NCI-H2196 (cell line): ENCODE results near the gene ITGA3.
"Not testable (repeated sequence)": the region's sequence is repeated elsewhere in the genome, so short reads cannot be mapped to it uniquely, and the experiment has no call there.

Experiments
- DNase-seq: peaks from one replicate; lab custom pipeline; 2025; ENCODE audit not compliant: unreplicated experiment; lab: John Stamatoyannopoulos, UW

The ITGA3 gene

GRCh38 chr17:50051082-50051576, 4.8 kb upstream of the ITGA3 start:
- peak; percentile 26 for DNase-seq

DNA sequence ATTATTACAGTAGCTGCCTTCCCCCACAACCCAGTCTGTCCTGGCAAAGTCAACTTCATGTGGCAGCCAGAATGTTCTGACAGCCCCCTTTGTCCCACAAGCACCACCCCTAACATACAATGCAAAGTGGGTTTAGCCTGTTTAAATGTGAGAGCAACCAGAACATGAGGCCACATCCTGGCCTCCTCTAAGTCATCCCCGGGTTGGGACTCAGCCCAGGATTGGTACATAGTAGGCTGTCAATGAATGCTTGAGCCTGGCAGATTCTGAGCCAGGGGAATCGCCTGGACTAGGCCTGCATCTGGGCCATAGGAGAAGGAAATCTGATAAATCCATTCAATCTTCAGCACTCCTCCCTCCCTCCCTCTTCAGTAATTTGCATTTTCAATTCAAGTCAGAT, 4.3 kb upstream of the ITGA3 start:
- no peak for DNase-seq

DNA sequence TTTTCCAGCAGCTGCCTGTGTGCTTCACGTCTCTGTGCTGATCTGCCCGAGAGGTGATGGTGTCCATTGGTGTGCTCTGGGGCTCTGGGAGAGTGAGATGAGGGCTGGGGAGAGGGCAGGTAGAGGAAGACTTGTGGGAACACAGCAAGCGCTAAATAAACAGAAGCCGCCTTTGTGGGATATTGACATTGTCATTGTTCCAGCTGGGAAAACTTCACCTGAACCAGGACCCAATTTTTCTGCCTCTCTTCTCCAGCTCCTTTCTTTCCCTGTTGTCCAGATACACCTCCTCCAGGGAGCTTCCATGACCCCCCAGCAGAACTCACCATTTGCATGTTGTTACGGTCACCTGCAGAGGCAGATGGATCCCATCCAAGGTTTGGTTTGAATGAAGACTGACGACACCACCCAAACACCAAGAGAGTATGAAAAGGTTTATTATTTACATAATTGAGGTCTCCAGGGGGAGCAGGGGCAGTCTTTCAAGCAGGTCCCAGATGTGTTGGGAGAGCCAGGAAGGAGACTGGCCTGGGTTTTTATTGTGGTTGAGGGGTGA, 3.6 kb upstream of the ITGA3 start:
- DNase-seq, result peak; percentile 64

GRCh38 chr17:50052822-50053653, 2.9 kb upstream of the ITGA3 start:
- DNase-seq, result no peak

- DNase-seq, result no peak
These were observed 2.3 kb upstream of the ITGA3 start for GRCh38 chr17:50053654-50053960.

- DNase-seq, result peak; percentile 90
These were observed 870 bp upstream of the ITGA3 start for GRCh38 chr17:50055055-50055425.

DNA sequence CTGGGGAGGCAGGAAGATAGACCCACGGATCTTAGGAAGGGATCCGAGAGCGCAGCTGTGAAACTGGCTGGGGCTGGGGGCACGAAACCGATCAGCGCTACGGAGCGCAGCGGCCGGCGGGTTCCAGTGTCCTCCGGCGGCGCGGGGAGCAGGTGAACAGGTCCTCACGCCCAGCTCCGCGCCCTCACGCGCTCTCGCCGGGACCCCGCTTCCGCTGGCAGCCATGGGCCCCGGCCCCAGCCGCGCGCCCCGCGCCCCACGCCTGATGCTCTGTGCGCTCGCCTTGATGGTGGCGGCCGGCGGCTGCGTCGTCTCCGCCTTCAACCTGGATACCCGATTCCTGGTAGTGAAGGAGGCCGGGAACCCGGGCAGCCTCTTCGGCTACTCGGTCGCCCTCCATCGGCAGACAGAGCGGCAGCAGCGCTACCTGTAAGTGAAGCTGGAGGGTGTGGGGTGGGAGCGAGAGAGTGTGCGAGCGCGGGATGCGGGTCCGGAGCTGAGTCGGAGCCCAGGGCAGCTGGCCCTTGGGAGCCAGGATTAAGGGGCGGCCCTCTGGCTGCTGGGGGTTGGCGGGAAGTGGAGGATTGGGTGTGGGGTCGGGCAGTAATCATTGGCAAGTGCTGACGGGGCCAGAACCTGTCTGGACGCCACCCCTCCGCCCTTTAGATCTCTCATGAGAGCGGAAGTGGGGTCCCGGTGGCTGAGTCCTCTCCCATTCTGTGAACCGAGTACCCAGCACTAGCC, 479 bp downstream of the ITGA3 start:
- peak; percentile 75 for DNase-seq

DNA sequence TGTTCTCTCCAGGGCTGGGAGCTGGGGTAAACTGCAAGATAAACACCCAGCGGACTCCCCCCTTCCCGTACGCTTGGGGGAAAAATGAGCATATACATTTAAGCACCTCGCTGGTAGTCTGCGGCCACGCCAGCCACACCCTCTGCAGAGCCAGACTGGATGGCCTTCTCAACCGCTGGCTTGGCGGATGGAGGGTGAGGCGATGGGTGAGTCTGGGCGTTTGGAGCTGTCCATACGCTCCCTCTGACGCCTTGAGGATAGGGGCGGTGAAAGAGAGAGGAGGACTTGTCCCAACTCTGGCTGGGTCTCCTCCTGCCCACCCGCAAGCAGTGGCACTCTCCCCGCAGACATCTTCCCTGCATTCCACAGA, 1.0 kb downstream of the ITGA3 start:
- no peak for DNase-seq

DNA sequence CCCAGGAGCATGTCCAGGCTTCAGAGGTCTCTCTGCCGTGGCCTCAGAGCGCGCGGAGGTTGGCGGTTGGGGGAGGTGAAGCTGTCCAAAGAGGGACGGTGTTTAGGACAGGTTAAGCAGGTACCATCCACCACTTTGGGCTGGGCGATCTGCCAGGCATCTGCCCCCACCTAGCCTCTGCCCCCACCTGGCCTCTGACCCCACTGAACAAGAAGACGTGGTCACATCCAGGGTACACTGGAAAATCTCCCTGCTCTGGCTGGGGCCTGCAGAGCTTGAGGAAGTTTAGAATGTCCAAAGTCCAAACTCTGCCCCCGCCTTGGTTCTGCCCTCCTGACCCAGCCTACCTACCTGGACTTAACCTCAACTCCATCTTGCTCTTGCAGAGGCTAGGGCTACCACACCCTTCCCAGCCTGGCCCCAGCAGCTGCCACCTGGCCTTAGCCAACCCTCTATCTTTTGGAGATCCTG, 1.6 kb downstream of the ITGA3 start:
- DNase-seq, result no peak

DNA sequence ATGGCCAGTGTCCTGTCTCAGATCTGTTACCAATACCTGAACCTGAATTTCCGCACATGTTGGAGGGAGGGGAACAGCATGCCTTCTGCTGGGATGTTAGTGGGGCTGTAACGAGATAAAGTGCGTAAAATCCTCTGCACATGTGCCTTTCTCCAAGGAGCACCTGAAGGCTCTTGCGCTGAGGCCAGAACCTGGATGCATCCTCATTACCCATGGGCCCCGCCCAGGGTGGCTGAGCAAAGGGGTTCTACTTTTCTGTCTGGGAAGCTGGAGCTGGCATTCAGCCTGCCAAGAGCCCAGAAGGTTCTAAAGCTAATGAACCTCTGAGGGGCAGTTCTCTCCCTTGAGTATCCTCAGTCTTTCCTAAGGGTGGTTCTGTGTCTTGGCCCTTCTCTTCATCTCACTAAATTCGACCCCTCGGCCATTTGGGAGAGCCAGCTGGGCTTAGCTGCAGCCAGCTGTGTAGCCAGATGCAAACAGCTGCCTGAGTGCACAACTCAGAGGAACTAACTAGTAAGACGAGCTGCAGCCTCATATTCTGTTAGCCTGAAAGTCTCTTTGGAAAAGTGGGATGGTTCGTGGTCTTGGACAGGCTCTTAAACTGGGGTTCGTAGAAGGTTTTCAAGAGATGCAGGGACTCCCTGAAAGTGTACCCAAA, 2.5 kb downstream of the ITGA3 start:
- DNase-seq, result no peak

DNA sequence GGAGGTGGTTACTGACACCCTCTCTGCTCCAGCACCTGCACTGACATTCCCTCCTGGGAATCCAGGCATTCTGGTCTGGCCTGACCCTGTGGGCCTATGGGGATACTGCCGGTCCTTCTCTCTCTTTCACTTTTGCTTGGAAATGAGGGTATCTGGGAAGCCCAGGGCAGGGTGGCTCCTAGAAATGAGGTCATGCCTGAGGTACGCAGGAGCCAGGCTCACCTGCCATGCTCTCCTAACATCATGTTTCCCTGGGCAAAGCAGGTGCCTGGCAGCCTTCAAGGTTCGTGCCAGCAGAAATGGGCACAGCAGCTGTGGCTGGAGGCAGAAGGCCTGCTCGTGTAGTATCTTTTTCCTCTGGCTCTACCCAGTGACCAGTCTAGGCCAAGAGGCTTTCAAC, 3.3 kb downstream of the ITGA3 start:
- peak; percentile 78 for DNase-seq

- DNase-seq, result no peak
These were observed 3.9 kb downstream of the ITGA3 start for GRCh38 chr17:50059759-50060273.

DNA sequence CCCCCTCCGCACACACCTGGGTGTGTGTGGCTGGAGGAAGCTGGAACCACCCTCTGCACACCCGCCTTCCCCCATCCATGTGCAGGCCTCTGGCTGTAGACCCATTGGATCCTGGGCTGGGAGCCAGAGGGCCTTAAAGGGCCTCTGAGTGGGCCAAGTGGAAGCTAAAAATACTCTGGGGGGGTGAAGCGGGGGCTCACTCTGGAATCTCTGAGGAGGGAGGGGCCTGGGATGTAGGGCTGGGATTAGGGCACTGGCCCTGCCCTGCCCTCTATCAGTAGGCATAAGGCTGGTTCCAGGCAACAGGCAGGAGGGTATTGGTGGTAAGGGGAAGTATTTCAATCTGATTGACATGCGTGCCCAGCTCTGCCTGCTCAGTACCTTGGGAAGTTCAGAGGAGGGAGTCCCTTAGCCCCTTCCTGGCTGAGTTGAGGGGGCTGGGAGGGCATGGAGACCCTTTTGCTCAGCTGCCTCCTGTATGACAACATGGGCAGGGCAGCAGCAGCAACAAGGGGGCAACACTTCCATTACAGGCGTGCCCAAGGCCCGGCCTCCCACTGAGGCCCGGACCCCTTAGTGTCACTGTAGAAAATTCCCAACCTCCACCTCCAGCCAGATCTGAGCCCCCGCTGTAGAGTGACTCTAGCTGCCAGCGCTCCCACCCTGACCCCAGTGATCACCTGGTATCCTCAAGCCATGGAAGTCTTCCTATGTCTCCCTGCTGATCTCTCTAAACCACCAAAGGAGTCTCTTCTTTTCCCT, 5.2 kb downstream of the ITGA3 start:
- peak; percentile 56 for DNase-seq

DNA sequence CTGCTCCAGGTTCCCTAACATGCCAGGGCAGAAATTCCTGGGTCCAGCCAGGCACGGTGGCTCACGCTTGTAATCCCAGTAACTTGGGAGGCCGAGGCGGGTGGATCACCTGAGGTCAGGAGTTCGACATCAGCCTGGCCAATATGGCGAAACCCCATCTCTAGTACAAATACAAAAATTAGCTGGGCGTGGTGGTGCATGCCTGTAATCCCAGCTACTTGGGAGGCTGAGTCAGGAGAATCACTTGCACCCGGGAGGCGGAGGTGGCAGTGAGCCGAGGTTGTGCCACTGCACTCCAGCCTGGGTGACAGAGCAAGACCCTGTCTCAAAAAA, 5.8 kb downstream of the ITGA3 start:
- DNase-seq, result not testable (repeated sequence)

DNA sequence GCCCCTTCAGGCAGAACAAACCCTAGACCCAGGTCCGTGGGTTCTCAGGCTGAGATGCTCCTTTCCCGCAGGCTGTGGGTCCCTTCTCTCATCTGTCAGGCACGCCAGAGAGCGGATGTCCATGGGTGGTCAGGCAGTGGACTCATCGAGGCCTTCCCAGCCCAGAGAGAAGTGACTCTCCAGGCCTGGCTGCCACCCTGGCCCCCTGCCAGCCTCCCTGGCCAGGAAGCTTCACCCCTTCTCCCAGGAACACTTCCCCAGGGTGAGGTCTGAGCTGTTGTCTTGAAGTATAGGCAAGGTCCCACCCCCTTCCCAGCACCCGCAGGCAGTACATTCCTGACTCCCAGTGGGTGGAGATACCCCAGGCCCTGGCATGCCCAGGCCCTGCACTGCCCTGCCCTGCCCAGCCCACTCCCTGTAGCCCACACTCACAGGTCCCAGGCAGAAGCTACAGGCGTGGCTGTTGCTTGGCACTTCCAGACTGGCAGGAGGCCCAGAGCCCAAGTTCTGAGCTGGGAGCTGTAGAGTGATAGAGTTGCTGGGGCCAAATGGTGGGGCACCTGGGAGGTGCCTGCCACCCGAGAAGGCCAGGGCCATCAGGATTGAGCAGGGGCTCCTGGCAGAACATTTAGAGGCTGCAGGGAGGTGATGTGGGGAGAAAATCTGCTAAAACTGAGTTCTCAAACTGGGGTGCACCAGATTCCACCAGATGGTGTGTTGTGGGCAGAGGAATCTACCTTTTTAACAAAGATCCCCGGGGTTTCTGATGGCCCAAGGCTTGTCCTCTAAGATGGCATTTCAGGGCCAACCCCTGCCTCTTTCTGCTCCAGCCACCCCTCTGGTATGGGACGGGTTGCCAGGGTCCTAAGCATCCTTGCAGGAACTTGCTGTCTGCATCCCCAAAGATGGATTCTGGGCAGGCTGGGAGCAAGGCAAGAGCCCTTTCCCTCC, 6.7 kb downstream of the ITGA3 start:
- DNase-seq, result peak; percentile 85

DNA sequence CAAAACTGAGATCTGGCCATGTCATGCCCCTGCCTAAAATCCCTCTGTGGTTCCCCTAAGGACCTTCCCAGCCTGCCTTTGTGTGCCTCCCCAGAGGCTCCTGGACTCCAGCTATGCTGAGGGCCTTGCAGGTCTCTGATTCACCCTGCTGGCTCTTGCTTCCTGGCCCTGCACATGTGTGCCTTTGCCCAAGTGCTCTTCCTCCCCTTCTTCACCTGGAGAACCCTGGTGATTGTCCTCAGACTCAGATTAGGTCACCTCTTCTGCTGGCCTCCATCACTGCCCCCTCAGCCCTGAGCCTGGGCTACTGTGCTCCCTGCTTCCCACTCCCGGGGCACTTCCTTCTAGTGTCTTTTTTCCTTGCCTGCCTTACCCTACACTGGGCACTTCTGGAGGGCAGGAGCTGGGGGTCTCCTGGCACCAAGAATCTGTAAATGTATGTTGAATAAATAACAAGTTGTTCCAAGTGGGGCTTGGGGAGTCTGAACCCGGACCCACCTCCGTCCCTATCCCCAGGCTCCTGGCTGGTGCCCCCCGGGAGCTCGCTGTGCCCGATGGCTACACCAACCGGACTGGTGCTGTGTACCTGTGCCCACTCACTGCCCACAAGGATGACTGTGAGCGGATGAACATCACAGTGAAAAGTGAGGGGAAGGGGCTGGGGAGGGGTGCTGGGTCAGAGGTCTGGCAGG, 7.8 kb downstream of the ITGA3 start:
- DNase-seq, result no peak

DNA sequence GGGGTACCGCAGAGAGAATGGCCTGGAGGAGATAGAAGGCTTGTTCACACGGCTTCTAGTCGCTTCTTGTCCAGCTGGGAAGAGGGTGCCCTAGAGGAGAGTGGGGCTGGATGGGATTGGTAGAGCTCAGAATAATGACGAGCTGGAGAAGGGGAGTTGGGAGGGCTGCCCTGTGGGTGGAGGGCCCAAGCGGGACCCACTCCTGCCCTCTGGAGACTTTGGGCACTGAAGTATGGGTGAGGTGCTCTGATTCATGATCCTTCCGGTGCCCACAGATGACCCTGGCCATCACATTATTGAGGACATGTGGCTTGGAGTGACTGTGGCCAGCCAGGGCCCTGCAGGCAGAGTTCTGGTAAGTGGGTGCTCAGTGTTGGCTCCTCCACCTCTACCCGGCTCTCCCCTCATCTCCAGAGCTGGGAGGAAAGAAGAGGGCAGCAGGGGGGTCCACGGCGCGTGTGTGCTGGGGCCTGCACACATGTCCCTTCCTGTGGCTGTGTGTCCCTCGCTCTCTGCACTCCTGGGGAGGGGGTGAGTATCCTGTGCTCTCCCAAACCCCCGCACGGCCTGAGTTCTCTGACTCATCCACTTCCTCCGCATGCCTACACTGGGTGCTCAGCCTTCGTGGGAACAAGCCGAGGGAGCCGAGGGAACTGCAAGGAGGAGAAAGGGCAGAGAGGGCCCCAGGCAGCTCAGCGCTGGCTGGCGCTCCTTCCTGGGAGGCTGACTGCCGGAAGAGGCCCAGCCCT, 8.5 kb downstream of the ITGA3 start:
- no peak for DNase-seq

GRCh38 chr17:50065056-50065455, 9.1 kb downstream of the ITGA3 start:
- DNase-seq, result no peak
